H9 (cell line): Measurements from ENCODE around the gene PIP5K1C. TPM values are rescaled to one million over a fixed set of nuclear protein-coding genes. Genes with fewer than 3 reads are reported as not detected.
A peak's percentile ranks its signal among the peaks of the same experiment; 100 is the strongest.

Source experiments
- DNase-seq: peaks from one replicate; pipeline ENCODE4 v3.0.0-alpha.2; 2017
- H2AFZ ChIP-seq: one replicate; pipeline ENCODE4 v1.6.1; 2013; ENCODE audit warnings: mild to moderate bottlenecking, low read length, control low read depth, moderate library complexity
- H2AK5ac ChIP-seq: 2 replicates; pipeline ENCODE4 v1.6.1; 2013; ENCODE audit warnings: low read length, control low read depth, mixed read lengths; ENCODE audit not compliant: insufficient read length
- H2BK120ac ChIP-seq: one replicate; pipeline ENCODE4 v1.6.1; 2013; ENCODE audit warnings: low read depth, mild to moderate bottlenecking, low read length, control low read depth, inconsistent platforms; ENCODE audit not compliant: poor library complexity, severe bottlenecking
- H2BK12ac ChIP-seq: 2 replicates; pipeline ENCODE4 v1.6.1; 2013; ENCODE audit warnings: low read length, control low read depth, mixed read lengths, low read depth; ENCODE audit not compliant: insufficient read length
- H2BK15ac ChIP-seq: 2 replicates; pipeline ENCODE4 v1.6.1; 2013; ENCODE audit warnings: low read depth, low read length, control low read depth
- H2BK20ac ChIP-seq: one replicate; pipeline ENCODE4 v1.6.1; 2013; ENCODE audit warnings: low read depth, mild to moderate bottlenecking, low read length, control low read depth, inconsistent platforms; ENCODE audit not compliant: poor library complexity, severe bottlenecking
- H2BK5ac ChIP-seq: 2 replicates; pipeline ENCODE4 v1.6.1; 2013; ENCODE audit warnings: low read length, control low read depth, mixed read lengths; ENCODE audit not compliant: insufficient read length
- H3K14ac ChIP-seq: 2 replicates; pipeline ENCODE4 v1.6.1; 2013; ENCODE audit warnings: low read length, control low read depth; ENCODE audit not compliant: insufficient read depth
- H3K18ac ChIP-seq: 2 replicates; pipeline ENCODE4 v1.6.1; 2013; ENCODE audit warnings: low read depth, mild to moderate bottlenecking, mixed read lengths, low read length, control low read depth; ENCODE audit not compliant: insufficient read length
- H3K23ac ChIP-seq: 2 replicates; pipeline ENCODE4 v1.6.1; 2013; ENCODE audit warnings: low read length, control low read depth, mixed read lengths, low read depth; ENCODE audit not compliant: insufficient read length
- H3K23me2 ChIP-seq: 2 replicates; pipeline ENCODE4 v1.6.1; 2013; ENCODE audit warnings: low read depth, mild to moderate bottlenecking, mixed read lengths, low read length, control low read depth; ENCODE audit not compliant: insufficient read length, poor library complexity, severe bottlenecking
- H3K27ac ChIP-seq: 2 replicates; pipeline ENCODE4 v1.5.1; 2013; ENCODE audit warnings: low read length, control low read depth, mixed read lengths, low read depth; ENCODE audit not compliant: insufficient read length
- H3K27me3 ChIP-seq: 2 replicates; pipeline ENCODE4 v1.6.1; 2013; ENCODE audit warnings: low read length, control low read depth, inconsistent platforms; ENCODE audit not compliant: insufficient read depth
- H3K4ac ChIP-seq: 2 replicates; pipeline ENCODE4 v1.6.1; 2013; ENCODE audit warnings: low read depth, mild to moderate bottlenecking, control low read depth, inconsistent platforms, low read length, moderate library complexity
- H3K4me1 ChIP-seq: 2 replicates; pipeline ENCODE4 v1.6.1; 2013; ENCODE audit warnings: low read length, control low read depth, inconsistent platforms; ENCODE audit not compliant: insufficient read depth
- H3K4me2 ChIP-seq: 2 replicates; pipeline ENCODE4 v1.6.1; 2013; ENCODE audit warnings: low read length, control low read depth, mixed read lengths; ENCODE audit not compliant: insufficient read length, insufficient read depth
- H3K56ac ChIP-seq: 2 replicates; pipeline ENCODE4 v1.6.1; 2013; ENCODE audit warnings: low read depth, mild to moderate bottlenecking, mixed read lengths, low read length, control low read depth; ENCODE audit not compliant: insufficient read length
- H3K79me1 ChIP-seq: 2 replicates; pipeline ENCODE4 v1.6.1; 2013; ENCODE audit warnings: low read depth, mild to moderate bottlenecking, moderate library complexity, low read length, control low read depth, inconsistent platforms; ENCODE audit not compliant: insufficient read depth, poor library complexity, severe bottlenecking
- H3K79me2 ChIP-seq: 2 replicates; pipeline ENCODE4 v1.6.1; 2013; ENCODE audit warnings: low read length, control low read depth, inconsistent platforms; ENCODE audit not compliant: insufficient read depth
- H3K9ac ChIP-seq: 2 replicates; pipeline ENCODE4 v1.6.1; 2013; ENCODE audit warnings: low read length, control low read depth, mixed read lengths; ENCODE audit not compliant: insufficient read length; ENCODE audit errors: extremely low read depth
- H3K9me3 ChIP-seq: one replicate; pipeline ENCODE4 v1.6.1; 2013; ENCODE audit warnings: low read depth, low read length, inconsistent platforms; ENCODE audit not compliant: control insufficient read depth
- H3T11ph ChIP-seq: one replicate; pipeline ENCODE4 v1.6.1; 2013; ENCODE audit warnings: mild to moderate bottlenecking, low read length, control low read depth, inconsistent platforms
- H4K20me1 ChIP-seq: one replicate; pipeline ENCODE4 v1.6.1; 2013; ENCODE audit not compliant: control insufficient read depth, insufficient read length, insufficient read depth
- H4K5ac ChIP-seq: 2 replicates; pipeline ENCODE4 v1.6.1; 2013; ENCODE audit warnings: low read depth, mild to moderate bottlenecking, mixed read lengths, low read length, control low read depth; ENCODE audit not compliant: insufficient read length
- H4K8ac ChIP-seq: replicated peaks from 2 replicates; pipeline ENCODE4 v1.6.1; 2013; ENCODE audit warnings: low read length, control low read depth, mixed read lengths, low read depth; ENCODE audit not compliant: insufficient read length
- H4K91ac ChIP-seq: 2 replicates; pipeline ENCODE4 v1.6.1; 2013; ENCODE audit warnings: low read depth, mild to moderate bottlenecking, moderate library complexity, mixed read lengths, low read length, control low read depth; ENCODE audit not compliant: insufficient read length
- H3K27ac Mint-ChIP-seq, 3 experiments: 2 replicates in 2 of 3; 3 replicates in 1 of 3; pipeline ENCODE4 v1.8.0; 2020 to 2021; ENCODE audit warnings: mixed read lengths in 3 of 3, mild to moderate bottlenecking in 1 of 3, moderate library complexity in 1 of 3
- H3K27me3 Mint-ChIP-seq: 2 replicates; pipeline ENCODE4 v1.8.0; 2021; ENCODE audit warnings: low read depth, mild to moderate bottlenecking, moderate library complexity, mixed read lengths
- H3K36me3 Mint-ChIP-seq, 3 experiments: 2 replicates in 2 of 3; 3 replicates in 1 of 3; pipeline ENCODE4 v1.8.0; 2020 to 2021; ENCODE audit warnings: low read depth in 3 of 3, mixed read lengths in 3 of 3; ENCODE audit not compliant: insufficient read depth in 1 of 3
- H3K4me1 Mint-ChIP-seq, 2 experiments: 2 replicates each; pipeline ENCODE4 v1.8.0; 2020; ENCODE audit warnings: mixed read lengths in 2 of 2
- H3K4me3 Mint-ChIP-seq, 2 experiments: 2 replicates in 1 of 2; 3 replicates in 1 of 2; pipeline ENCODE4 v1.8.0; 2020 to 2021; ENCODE audit warnings: mild to moderate bottlenecking in 2 of 2, mixed read lengths in 2 of 2, moderate library complexity in 1 of 2
- H3K9me3 Mint-ChIP-seq, 2 experiments: 2 replicates in 1 of 2; 3 replicates in 1 of 2; pipeline ENCODE4 v1.8.0; 2020; ENCODE audit warnings: mild to moderate bottlenecking in 2 of 2, mixed read lengths in 2 of 2, moderate library complexity in 1 of 2
- WGBS: extraction: QIAGEN DNeasy Blood & Tissue Kit; methylation state at CpG from one replicate; pipeline ENCODE4 v1.1.7; 2013; ENCODE audit warnings: missing lambda C conversion rate, low lambda C conversion rate, mixed read lengths; ENCODE audit not compliant: insufficient read length; ENCODE audit errors: extremely low coverage; 5-methylcytosine and 5-hydroxymethylcytosine counted together
- total RNA-seq: library from RNA; stranded (reverse); gene quantifications from 2 replicates; pipeline ENCODE4 v1.2.1, GENCODE V29; 2021
- TF ChIP-seq, protein P1 (sequence below): fragments of 200-600 bp; sonication (generic); conservative IDR thresholded peaks from 3 replicates; pipeline ENCODE4 v1.8.0; 2021; ENCODE audit warnings: antibody characterized with exemption, mild to moderate bottlenecking

The PIP5K1C gene
- total RNA-seq, 1 experiment from 2014 or later = 41.7 TPM

DNA sequence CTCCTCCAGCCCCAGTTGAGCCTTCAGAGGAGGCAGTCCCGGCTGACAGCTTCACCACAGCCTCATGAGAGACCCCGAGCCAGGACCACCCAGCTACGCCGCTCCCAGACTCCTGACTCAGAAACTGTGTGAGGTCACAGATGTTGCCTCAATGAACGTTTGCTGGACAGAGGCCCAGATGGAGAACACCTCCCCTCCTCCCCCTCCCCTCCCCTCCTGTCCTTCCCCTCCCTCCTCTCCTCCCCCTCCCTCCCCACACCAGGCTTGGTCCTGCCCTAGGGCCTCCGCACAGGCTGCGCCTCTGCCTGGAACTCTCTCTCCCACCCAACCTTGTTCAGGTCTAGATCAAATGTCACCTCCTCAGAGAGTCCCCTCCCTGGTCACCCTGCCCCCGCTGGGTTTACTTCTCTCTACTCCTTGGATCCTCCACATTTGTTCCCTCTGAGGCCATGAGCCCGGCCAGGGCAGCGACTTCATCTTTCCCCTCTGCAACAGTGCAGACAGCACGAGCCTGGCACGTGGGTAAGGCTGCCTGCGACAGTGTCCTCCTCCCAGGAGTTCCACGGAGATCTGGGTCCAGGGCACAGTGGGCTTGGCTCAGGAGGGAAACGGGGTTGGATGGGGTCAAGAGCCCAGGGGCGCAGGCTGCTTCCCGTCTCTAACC, 17.4 kb downstream of the PIP5K1C start:
- Histone ChIP-seq H3K23me2 (peaks cover 4% of the 10 kb centered on the region), H2BK15ac (no peak overlapping the region), H4K20me1 (peaks cover 13% of the 10 kb centered on the region), H4K5ac (no peak overlapping the region), H3K9ac (no peak overlapping the region), H2AK5ac (no peak overlapping the region), H3K56ac (no peak overlapping the region), H2AFZ (no peak overlapping the region), H3K27ac (no peak overlapping the region), H3K79me1 (peaks cover 2% of the 10 kb centered on the region), H3K4me1 (peaks cover 13% of the 10 kb centered on the region; the same call in 1 of the 2 replicates), H3K18ac (peak overlapping the region; percentile 11), H3K4me2 (no peak overlapping the region), H3K79me2 (peaks cover 2% of the 10 kb centered on the region; the same call in 1 of the 2 replicates), H3K27me3 (no peaks in the 10 kb centered on the region), H3K14ac (no peak overlapping the region), H3T11ph (no peak overlapping the region), H3K9me3 (peaks cover 8% of the 10 kb centered on the region), H2BK120ac (no peak overlapping the region), H2BK5ac (no peak overlapping the region), H4K91ac (no peak overlapping the region), H3K4ac (no peak overlapping the region), H4K8ac (no peak overlapping the region), H2BK20ac (no peak overlapping the region), H2BK12ac (no peak overlapping the region), H3K23ac (no peak overlapping the region)
- Mint-ChIP-seq H3K9me3 (peaks cover 14% of the 10 kb centered on the region in 2 experiments), H3K27ac (peak overlapping the region in 2 of 3 experiments; percentile 87 to 90; a peak in 3 of 7 replicates), H3K4me1 (peaks cover 34 to 41% of the 10 kb centered on the region in 2 experiments), H3K27me3 (no peaks in the 10 kb centered on the region), H3K4me3 (no peak overlapping the region; a peak in 1 of 5 replicates), H3K36me3 (peaks cover 19 to 26% (median 24%) of the 10 kb centered on the region in 3 experiments)
- WGBS = no CpG with 5 or more reads among the region's 17 CpGs
- TF ChIP-seq, protein P1, sequence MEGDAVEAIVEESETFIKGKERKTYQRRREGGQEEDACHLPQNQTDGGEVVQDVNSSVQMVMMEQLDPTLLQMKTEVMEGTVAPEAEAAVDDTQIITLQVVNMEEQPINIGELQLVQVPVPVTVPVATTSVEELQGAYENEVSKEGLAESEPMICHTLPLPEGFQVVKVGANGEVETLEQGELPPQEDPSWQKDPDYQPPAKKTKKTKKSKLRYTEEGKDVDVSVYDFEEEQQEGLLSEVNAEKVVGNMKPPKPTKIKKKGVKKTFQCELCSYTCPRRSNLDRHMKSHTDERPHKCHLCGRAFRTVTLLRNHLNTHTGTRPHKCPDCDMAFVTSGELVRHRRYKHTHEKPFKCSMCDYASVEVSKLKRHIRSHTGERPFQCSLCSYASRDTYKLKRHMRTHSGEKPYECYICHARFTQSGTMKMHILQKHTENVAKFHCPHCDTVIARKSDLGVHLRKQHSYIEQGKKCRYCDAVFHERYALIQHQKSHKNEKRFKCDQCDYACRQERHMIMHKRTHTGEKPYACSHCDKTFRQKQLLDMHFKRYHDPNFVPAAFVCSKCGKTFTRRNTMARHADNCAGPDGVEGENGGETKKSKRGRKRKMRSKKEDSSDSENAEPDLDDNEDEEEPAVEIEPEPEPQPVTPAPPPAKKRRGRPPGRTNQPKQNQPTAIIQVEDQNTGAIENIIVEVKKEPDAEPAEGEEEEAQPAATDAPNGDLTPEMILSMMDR = no peak
- DNase-seq = no peak
